GM21423 (cell line): ENCODE results near the gene FAR1.
"Not testable (repeated sequence)": the region's sequence is repeated elsewhere in the genome, so short reads cannot be mapped to it uniquely, and the experiment has no call there.

ENCODE experiments used
- ATAC-seq: cut with Tn5 transposase; IDR thresholded peaks from one replicate; pipeline ENCODE4 v1.9.1; 2021; ENCODE audit warnings: mild to moderate bottlenecking, moderate library complexity; ENCODE audit not compliant: unreplicated experiment

FAR1 gene, protein sequence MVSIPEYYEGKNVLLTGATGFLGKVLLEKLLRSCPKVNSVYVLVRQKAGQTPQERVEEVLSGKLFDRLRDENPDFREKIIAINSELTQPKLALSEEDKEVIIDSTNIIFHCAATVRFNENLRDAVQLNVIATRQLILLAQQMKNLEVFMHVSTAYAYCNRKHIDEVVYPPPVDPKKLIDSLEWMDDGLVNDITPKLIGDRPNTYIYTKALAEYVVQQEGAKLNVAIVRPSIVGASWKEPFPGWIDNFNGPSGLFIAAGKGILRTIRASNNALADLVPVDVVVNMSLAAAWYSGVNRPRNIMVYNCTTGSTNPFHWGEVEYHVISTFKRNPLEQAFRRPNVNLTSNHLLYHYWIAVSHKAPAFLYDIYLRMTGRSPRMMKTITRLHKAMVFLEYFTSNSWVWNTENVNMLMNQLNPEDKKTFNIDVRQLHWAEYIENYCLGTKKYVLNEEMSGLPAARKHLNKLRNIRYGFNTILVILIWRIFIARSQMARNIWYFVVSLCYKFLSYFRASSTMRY

DNA sequence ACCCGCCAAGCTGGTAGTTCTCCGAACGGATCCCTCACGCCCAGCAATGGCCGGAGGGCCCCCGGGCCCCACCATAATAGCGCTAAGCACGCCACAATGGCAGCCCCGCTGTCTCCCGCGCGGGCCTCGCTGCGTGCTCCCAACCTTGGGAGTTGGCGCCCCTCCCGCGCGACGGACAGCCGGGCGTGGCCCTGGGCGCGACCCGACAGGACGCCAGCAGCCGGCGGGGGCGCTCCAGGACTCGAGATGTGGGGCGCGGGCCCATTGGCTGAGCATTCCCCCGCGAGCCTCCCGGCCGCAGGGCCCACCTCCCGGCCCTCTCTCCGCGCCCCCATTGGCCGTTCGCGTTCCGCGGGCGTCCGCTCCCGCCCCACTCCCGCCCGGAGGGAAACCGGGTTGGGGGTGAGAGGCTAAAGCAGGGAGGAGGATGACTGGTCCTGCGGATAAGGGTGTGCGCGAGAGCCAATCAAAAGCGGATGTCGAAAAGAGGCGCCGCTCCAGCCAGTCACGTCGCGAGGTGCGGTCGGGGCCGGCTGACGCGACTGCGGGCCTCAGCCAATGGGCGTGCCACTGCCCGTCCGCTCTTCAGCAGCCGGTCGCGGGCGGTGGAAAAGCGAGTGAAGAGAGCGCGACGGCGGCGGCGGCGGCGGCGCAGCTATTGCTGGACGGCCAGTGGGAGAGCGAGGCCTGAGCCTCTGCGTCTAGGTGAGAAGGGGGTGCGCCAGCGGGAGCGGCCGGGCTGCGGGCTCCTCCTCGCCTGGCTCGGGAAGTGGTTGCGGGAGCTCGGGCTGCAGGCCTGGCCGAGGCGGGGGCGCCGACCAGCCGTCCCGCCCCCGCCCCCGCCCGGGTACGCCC, at the start of gene FAR1:
TSS of gene FAR1 (plus strand) at position 567 of the 855 bp plus-strand sequence. CDS start 26,098 bp downstream, outside the sequence.
- peak; percentile 89 for ATAC-seq

DNA sequence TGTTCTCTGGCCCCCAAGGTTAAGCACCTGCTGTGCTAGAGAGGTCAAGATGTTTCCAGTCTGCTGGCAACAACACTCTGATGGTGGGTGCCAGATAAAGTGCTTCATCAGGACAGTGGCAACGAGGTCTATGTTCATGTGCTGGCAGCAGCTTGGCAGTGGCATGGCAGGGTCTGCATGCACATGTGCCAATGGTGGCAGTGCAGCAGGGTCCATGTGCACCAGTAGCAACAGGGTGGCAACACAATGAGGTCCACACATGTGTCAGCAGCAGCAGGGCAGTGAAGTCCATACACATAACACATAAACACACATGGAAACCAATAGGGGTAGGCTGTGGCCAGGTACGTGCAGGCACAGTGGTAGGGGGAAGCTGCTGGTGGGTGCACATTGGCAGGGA, 48.4 kb upstream of the FAR1 start:
- ATAC-seq, result no peak

DNA sequence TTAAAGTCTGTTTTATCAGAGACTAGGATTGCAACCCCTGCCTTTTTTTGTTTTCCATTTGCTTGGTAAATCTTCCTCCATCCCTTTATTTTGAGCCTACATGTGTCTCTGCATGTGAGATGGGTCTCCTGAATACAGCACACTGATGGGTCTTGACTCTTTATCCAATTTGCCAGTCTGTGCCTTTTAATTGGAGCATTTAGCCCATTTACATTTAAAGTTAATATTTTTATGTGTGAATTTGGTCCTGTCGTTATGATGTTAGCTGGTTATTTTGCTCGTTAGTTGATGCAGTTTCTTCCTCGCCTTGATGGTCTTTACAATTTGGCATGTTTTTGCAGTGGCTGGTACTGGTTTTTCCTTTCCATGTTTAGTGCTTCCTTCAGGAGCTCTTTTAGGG, 41.6 kb upstream of the FAR1 start:
- ATAC-seq, result not testable (repeated sequence)

DNA sequence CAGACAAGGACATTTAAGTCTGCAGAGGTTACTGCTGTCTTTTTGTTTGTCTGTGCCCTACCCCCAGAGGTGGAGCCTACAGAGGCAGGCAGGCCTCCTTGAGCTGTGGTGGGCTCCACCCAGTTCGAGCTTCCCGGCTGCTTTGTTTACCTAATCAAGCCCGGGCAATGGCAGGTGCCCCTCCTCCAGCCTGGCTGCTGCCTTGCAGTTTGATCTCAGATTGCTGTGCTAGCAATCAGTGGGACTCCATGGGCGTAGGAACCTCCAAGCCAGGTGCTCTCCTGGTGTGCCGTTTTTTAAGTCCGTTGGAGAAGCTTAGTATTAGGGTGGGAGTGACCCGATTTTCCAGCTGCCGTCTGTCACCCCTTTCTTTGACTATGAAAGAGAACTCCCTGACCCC, 39.8 kb upstream of the FAR1 start:
- not testable (repeated sequence) for ATAC-seq

DNA sequence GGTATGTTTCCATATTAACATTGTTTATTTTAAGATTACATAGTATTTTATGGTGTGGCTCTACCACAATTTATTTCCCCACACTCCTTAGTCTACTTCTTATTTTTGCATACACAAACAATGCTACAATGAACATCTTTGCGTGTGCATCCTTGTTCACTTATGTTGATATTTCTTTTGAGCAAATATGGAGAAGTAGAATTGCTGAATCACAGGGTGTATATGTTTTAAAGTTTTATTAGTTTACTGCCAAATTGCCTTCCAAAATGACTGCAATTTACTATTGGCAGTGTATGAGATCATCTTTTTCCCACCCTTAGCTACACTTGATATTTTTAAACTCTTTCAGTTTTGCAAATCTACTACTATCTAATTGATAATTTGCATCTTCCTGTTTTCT, 38.7 kb upstream of the FAR1 start:
- ATAC-seq, result no peak

DNA sequence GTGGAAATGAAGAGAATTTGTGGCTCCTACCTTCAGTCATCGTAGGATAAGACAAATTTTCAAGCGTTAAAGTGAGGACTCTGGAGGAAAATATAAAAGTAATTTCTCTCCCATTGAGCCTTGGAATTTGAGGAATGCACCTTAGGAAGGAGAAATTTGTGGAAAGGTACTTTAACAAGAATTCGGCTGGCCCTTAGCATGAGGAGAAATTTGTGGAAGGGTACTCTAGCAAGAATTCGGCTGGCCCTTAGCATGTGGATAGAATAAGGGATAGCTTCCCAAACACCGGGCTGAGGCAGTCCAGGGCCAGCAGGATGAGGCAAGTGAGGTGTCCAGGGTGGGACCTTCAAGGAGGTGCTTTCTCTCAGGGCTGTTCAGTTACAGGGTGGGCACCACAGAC, 33.2 kb upstream of the FAR1 start:
- ATAC-seq, result no peak

DNA sequence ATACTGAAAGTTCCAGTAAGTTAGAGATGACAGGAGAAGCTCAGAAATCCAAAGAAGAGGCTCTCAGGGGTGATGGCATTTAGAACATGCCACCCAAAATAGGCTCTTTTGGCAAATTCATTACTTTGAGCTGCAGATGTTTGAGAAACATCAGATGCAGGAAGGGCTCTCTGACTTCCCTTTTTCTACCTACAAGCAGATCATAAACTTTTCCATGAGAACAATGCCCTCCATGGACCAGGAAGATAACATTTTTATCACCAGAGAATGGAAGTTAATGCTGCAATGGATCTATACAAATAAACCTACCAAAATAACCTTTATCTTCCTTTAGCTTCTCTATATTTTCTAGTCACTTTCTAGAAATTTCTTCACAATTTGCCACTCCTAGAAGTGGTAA, 32.7 kb upstream of the FAR1 start:
- ATAC-seq, result no peak

DNA sequence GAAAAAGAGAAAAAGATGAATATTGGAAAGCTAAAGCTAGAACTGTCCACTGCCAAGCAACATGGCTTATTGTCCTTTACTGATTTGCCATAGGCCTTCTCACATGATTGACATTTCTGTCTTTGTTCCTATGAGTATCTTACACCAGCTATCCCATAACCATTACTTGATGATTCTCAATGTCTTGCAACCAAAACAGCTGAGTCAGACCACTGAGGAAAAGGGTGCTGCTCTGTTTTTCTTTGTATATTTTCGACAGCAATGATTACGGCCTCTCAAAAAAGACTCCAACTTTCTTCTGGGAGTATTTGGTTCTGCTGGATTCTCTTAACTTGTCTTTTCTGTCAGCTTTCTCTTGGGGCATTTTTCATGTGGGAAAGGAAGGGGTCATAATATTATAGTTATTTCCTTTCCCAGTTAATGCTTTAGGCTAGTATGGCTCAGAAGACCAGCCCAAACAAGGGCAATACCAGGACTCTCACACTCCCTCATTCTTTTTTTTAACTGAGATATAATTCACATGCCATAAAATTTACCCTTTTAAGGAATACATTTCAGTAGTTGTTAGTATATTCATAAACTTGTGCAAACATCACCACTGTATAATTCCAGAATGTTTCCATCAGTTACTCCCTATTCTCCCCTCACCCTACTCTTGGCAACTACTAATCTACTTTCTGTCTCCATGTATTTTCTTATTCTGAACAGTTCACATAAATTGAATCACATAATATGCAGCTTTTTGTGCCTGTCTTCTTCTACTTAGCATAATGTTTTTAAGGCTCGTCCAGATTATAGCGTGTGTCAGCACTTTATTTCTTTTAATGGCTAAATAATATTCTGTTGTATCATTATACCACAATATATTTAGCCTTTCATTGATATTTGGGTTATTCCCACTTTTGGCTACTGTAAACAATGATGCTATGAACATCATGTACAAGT, 31.1 kb upstream of the FAR1 start:
- no peak for ATAC-seq

DNA sequence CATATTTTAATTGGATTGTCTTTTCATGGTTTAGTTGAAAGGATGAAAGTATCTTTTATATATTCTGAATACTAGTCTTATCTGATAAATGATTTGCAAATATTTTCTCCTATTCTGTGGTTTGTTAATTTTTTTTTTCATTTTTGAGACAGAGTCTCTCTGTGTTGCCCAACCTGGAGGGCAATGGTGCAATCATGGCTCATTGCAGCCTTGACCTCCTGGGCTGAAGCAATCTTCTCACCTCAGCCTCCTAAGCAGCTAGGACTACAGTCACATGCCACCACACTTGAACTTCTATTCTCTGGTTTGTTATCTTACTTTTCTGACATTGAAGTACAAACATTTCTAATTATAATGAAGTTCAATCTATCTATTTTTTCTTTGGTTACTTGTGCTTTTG, 30.0 kb upstream of the FAR1 start:
- no peak for ATAC-seq

DNA sequence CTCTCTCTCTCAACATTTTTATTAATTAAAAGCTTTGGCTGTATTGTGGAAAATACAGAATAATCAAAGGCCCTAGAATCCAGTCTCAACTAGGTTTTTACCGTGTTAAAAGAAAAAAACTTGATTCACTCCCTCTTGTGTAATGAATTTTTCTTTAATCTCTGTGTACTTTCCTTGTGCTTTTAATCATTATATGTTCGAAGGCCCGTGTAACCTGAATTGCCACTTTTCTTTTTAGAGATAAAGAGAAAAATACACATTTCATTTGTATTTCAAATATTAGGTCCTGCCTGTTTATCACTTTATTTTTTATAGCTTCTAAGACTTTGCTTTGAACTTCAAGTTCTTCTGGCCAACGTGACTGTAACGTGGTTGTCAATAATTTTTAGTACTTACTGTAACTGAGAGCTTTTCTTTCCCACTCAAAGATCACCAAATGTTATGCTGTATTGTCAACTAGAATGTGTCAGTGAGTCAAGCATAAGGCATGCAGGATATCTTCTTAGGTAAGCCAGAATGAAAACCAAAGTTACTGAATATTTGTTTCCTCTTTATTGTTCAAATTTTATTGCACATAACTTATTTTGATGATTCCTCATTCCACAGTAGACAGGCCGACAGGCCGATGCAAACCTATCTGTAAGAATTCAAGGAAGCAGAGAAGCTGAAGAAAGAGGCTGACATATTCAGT, 23.3 kb upstream of the FAR1 start:
- no peak for ATAC-seq

DNA sequence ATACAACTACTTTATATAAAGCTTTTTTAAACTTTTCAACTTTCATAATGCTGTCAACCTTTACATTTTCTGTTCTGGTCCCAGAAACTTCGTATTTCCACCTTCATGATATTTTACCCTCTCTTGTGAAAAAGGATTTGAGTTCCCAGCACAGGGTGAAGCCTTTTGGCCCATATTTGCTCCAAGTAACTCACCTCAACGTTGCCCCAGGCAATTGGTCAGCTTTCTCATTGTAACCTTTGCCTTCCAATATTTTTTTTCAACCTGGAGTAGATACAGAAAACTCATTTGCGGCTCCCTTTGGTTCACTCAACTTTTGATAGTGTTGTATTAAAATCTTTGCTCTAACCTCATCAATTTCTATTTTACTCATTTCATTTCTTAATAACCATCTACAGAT, 21.1 kb upstream of the FAR1 start:
- no peak for ATAC-seq

DNA sequence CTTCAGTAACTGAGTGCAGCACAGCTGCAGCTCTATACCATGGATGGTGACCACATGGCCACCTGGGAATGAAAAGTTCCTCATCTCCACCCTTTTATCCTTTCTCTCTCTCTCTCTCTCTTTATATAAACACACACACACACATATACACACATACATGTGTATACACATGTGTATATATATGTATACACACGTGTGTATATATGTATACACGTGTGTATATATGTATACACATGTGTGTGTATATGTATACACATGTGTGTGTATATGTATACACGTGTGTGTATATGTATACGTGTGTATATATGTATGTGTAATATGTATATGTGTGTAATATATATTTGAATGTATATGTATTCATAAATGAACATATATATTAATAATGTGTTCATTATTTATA, 18.8 kb upstream of the FAR1 start:
- ATAC-seq, result no peak

DNA sequence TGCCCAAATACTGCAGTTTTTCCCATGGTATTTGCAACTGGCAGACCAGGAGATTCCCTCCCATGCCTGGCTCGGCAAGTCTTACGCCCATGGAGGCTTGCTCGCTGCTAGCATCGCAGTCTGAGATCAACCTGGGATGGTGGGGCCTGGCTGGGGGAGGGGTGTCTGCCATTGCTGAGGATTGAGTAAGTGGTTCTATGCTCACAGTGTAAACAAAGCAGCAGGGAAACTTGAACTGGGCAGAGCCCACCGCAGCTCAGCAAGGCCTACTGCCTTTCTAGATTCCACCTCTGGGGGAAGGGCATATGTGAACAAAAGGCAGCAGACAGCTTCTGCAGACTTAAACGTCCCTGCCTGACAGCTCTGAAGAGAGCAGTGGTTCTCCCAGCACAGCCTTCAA, 17.0 kb upstream of the FAR1 start:
- not testable (repeated sequence) for ATAC-seq

DNA sequence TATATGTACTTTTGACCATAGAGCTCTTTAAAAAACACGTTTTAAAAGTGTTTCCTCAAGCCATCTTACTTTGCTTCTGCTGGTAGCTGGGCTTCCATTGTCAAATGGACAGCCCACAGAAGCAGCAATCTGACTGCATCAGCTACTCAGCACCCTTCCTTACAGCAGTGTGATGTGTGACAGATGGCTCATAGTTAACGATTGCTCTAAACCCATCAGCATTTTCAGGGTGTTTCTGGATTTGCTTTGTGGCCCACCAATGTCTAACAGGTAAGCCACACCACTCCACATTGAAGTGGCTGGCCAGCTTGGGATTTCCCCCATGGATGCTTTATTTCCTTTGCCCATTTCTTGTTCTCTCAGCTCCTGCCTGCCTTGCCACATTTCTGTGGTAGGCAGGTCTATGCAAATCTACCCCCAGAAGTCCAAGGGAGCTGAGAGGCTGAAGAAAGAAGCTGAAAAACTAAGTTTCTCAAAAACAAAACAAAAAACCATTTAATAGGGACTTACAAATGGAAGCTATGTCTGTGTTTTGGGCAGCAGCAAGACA, 7.3 kb upstream of the FAR1 start:
- no peak for ATAC-seq

DNA sequence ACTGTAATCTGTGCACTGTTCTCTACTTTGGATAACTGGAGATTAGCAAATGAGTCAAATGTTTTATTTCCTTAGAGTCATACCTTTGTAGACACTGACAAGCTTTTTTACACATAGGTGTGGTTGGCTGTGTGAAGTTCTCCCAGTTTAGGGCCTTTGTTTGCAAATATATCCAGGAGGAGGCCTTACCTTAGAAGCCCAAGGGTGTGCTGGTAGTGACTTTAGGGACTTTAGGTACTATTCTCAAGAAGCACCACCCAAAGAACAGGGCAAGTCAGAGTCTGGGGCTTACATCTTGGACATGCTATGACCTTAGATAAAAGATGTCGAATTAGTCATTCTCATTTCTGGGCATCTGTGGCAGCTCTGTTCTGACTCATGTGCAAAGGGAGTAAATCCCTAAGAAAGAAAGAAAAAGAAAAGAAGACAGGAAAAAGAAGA, 4.8 kb upstream of the FAR1 start:
- no peak for ATAC-seq

DNA sequence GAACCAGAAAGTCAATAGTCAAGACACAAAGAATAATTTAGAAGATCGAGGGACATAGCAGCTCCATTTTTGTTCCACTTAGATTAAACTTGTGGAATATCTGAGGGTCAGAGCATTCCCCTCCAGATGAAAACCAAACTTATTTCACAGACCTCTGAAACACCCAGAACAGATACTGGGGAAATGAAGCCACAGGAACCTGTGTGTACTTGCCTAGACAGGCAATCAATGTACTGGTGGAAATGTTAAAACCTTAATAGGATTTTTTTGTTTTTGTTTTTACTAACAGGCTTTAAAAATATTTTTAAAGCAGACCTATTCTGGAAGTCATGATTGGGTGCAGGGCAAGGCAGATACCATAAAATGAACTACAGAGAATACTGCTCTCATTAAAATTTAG, 4.1 kb upstream of the FAR1 start:
- no peak for ATAC-seq

DNA sequence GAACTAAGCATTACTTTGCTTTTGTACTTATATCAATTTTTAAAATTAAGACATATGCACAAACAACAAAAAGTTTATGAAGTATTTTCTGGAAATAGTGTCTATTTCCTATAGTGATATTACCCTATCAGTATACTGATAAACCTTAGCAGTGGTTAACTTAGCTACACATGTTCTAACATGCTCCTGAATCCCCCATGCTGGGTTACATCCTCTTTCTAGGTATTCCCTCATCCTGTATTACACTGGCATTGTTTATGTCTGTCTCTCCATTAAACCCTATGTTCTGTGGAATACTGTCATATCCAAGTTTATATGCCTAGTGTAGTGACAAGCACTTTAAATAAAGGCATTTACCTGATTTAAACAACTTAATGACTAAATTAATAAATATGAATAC, 1.8 kb upstream of the FAR1 start:
- ATAC-seq, result no peak

DNA sequence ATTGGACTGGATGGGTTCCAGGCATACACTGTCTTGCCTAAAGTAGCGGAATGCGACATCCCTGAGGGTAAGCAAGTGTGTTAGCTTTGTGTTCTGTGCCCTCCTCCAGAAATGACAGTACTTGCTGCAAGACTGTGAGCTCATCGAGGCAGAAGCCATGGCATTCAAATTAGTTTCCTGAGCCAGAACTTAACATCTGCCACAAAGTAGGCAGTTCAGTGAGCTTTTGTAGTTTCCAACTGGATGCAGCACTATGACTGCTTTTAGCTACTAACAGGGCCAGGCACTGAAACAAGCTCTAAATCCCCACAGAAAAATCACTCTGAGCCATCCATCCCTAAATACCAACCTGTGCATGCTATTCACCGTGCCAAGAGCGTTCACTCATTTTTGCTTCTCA, 1.2 kb upstream of the FAR1 start:
- no peak for ATAC-seq

DNA sequence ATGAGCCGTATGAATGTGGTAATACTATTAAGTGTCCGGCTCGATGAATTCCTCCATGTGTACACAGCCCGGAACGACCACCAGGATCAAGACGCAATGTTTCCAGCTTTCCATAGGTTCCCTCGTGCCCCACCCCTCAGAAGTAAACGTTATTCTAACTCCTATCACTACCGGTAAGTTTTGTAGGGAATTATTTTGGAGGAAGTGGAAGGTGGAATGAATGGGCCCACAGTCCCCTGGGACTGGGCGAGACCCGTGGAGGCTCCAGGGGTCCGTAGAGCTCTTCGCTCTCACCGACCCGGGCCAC, 720 bp upstream of the FAR1 start:
- ATAC-seq, result no peak

DNA sequence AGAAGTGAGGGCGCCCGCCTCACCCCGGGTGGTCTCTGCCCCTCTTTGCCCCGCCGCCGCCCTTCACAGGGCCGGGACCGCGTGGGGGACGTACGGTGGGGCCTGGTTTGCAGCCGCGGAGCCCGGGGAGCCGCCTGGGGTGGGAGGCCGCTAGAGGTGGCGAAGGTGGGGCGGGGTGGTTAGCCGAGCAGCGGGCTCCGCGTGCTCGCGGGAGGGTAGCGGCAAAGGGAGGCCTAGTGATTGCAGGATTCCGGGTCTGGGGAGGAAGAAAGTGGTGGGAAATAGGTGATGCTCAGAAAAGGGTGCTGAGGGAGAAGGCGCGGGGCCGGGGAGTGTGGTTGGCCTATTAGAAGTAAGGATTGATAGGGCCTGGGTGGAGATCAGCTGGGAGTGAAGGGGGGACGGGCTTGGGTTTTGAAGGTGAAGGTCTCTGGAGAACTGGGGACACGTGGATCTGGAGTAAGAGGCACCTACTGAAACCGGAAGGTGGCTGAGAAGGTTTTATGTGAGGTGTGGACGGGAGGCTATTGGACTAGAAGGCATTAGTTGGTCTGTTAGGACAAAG, 571 bp downstream of the FAR1 start:
- ATAC-seq, result peak; percentile 9
